ENCODE results near the gene SIK3.
A peak's percentile ranks its signal among the peaks of the same experiment; 100 is the strongest.

Gene SIK3

DNA sequence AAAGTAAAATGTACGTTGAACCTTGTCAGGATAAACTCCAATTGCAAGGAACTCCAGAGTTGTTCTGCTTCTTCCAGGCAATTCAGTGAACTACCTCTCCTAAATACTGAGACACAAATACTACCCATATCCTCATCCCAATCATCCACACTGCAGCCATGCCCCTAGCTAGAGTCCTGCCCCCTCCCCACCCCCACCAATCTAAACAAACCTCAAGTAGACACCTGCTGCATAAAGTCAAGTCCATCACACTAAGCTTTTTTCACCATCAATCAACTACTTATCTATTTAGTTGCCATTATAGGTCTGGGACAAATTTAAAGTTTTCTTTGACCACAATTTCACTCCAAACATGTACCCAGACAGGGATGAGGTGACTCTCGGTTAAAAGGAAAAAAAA is 167.6 kb downstream of the SIK3 start:
- no peak for DNase-seq (ENCODE audit: low read depth)

DNA sequence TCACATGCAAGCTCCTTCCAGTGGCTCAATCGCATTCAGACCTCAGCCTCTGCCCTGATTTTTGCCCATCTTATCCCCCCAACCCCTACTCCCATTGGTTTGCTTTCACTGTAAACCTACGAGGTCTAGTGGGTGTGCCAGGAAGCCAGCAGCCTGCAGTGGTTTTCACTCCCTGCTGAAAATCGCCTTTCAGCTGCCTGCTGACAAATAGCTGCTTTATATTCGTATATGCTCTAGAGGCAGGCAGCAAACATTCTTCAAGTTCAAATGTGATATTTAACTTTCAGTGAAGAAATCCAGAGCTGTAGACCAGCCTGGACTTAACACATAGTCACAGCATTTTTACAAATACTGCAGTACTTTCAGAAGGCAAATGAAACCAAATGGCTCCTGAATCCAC is 168.1 kb downstream of the SIK3 start:
- DNase-seq (ENCODE audit: low read depth) = peak; percentile 19

DNA sequence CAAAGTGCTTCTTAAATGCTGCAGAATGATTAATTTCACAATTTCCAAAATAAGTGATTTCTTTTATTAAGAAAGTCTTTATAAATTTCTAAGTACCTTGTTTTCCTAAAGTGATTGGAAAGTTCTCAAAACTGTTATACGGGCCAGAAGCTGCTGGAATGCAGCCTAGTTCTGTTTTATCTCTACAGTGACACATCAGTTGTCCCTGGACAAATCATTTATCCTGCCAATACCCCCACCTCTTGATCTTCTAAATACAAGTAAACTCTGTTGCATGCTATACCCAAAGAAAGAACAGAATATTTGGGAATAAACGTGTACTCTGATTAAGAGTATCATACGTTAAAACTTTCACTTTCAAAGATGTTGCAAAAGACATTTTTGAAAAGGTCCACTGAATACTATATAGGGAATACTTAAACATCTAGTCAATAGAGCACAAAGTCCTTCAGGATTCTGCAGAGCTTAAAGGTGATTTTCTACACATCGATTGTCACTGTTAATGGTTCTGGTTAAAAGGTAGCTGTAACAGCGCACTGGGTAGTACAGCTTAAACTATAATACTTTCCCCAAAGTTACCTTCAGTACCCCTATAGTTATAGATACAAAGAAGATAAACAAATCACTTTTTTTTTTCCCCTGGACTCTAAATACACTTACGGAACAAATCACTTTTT is 168.7 kb downstream of the SIK3 start:
- no peak for DNase-seq (ENCODE audit: low read depth)

DNA sequence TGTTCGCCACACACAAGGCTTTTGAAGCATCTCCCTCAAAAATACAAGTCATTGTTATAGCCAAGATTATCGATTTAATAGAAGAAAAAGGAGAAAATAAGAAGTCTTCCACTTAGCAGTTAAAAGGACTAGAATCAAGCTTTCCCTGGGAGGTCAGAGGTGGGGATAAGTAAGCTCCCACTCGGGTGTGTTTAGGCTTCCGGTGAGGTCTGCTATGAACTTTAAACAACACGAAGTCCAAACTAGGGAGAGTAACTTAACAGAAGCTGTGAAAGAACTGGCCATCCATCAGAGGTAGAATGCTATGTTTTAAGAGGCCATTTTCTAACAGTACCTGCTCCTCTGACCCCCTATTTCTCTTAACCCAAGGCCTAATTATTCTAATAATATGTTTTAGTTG is 169.4 kb downstream of the SIK3 start:
- DNase-seq (ENCODE audit: low read depth) = no peak

DNA sequence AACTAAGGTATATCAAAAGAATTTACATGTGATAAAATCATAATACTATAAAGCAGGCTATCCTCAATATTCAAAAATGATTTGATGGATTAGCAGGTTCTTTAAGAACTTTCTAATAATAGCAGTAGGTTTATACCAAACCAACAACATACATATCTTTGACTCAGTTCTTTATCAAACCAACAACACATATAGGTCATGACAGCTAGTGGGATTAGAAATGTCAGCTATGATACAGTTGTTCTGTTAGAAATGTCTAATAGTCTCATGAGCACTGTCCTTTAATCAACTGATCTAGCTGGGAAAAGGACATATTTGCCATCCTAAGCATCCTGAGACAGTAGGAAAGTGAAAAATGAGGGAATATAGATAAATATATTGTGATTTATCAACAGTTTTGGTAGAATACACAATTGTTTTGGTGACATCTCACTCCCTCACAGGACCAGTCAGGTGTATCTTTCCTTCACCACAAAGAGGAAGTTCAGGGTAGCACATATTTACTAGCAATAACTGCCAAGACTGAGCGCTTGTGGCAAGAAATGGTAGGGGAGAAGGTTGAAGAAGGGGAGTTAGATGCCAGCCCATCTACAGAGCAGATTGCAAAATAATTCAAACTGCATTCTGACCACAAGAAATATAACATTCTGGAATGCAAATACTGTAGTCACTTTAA is 170.0 kb downstream of the SIK3 start:
- DNase-seq (ENCODE audit: low read depth) = no peak

DNA sequence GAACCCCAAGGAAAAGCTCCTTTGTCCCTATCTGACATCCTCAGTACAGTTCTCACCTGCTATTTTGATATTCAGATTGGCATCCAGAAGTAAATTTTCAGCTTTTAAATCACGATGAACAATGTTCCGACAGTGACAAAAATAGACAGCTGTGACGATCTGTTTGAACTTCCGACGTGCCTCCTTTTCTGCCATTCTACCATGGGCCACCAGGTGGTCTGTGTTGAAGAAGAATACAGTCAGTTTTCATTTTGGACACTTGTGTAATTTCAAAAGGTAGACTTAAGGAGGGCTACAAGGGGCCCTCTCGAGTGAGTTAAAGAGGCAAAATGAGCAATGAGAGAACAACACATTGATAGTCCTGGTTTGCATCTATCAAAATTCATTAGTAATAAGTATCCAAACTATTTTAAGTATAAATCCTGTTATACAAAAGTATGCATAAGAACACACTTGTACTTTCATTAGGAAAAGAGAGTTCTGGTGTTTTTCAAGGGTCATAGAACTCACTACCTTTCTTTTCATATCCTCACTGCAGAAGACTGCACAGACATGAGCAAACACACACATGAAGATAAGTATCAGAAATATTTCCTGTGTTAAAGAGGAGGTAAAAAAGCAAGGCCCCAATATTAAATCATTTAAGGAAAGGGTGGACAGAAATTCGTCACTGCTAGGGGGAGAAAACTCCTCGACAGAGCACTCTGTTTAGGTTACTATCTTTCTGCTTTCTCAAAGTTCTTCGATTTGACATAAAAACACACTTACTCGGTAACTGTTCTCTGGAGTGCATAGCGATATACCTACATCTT is 170.9 kb downstream of the SIK3 start:
- DNase-seq (ENCODE audit: low read depth) = peak; percentile 34

DNA sequence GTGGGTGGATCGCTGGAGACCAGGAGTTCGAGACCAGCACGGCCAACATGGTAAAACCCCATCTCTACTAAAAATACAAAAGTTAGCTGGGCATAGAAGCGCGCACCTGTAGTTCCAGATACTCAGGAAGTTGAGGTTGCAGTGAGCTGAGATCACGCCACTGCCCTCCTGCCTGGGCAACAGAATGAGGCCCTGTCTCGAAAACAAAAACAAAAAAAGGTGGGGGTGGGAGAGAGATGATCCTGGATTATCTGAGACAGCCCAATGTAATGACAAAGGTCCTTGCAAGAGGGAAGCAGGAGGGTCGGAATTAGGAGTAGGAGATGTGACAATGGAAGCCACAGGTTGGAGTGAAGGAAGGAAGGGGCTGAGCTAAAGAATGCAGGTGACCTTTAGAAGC is 173.2 kb downstream of the SIK3 start:
- no peak for DNase-seq (ENCODE audit: low read depth)

DNA sequence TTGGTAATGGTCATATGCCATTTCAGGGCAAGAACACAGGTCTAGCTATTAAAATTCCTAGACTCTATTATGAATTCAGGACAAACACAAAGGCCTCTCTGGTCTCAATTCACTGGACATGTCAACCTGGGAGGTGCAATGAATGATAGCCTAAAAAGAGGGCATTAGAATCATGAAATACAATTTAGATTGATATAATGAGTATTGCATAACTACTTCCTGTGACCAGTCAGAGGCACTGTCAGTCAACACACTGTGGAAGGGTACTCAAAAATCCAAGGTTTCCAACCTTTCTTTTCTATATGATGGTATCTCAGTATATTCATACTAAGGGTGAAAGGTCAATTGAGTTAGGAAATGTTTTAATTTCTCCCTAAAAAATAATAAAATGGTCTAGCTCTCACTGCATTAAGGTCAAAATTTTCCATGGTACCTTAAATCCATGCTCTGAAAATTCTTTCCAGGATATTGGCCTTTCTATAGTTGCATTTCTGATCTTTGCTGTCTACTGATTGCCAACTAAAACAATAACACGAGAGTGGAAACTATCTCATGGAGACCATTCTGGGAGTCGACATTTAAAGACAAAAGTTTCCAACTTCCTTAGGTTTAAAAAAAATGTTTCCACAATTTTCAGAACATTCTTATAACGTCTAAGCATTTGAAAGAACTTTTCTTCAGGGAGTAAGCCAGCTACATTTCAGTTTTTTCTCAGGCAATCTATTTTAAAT is 179.1 kb downstream of the SIK3 start:
- DNase-seq (ENCODE audit: low read depth) = no peak

DNA sequence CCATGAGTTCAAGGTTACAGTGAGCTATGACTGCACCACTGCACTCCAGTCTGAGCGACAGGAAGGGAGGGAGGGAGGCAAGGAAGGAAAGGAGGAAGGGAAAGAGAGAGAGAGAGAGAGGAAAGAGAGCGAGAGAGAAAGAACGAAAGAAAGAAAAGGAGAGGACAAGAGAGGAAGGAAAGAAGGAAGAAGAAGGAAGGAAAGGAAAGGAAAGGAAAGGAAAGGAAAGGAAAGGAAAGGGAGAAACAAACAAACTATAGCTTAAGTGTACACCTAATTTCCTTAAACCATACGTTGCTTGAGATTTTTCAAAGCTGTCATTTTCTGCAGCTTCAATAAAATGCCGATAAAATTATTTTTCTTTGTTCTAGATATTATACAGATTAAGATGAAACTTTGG is 180.6 kb downstream of the SIK3 start:
- no peak for DNase-seq (ENCODE audit: low read depth)

DNA sequence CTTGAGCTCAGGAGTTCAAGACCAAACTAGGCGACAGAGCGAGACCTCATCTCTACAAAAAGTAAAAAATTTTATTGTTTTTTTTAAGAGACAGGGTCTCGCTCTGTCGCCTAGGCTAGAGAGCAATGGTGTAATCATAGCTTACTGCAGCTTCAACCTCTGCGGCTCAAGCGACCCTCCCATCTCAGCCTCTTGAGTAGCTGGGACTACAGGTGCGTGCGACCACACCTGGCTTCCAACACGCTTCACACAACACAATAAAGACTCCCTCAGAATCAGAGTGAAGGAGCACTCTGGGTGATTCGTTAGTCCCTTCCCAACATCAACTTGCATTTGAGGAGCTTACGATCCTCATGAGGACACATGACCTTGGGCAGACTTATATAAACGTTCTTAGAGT is 181.3 kb downstream of the SIK3 start:
- DNase-seq (ENCODE audit: low read depth) = no peak

DNA sequence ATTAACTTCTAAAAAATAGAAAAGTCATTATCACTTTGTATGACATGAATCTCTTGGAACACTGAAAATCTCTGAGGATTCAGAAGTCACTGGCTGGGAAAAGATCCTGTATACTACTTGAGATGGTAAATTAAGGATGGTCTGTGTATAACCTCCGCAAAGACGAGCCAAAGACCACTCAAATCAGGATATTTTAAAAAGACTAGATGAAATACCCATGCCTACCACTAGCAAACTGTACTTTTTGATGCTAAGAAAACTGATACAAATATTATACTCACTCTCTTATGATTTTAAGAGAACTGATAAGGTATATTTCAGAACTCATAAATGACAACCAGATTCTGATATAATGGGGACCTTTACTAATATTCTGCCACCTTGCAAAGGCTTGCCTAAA is 182.2 kb downstream of the SIK3 start:
- DNase-seq (ENCODE audit: low read depth) = no peak

DNA sequence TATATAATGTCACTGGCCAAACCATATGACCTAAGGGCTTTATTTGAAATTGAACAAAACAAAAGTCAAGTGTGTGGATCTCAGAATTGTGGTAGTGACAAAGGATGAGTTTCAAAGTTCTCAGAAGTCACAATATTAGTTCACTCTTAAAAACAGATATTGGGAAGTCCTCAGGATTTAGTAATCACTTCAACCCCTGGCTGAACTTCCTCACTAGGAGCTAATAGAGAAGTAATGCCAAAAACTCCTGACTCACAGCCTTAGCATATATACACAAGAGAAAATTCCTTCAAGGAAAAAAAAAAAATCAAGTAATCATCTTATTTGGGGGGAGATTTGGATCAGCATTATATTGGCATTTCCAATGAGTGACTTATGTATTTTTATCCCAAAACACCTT is 185.2 kb downstream of the SIK3 start:
- no peak for DNase-seq (ENCODE audit: low read depth)

DNA sequence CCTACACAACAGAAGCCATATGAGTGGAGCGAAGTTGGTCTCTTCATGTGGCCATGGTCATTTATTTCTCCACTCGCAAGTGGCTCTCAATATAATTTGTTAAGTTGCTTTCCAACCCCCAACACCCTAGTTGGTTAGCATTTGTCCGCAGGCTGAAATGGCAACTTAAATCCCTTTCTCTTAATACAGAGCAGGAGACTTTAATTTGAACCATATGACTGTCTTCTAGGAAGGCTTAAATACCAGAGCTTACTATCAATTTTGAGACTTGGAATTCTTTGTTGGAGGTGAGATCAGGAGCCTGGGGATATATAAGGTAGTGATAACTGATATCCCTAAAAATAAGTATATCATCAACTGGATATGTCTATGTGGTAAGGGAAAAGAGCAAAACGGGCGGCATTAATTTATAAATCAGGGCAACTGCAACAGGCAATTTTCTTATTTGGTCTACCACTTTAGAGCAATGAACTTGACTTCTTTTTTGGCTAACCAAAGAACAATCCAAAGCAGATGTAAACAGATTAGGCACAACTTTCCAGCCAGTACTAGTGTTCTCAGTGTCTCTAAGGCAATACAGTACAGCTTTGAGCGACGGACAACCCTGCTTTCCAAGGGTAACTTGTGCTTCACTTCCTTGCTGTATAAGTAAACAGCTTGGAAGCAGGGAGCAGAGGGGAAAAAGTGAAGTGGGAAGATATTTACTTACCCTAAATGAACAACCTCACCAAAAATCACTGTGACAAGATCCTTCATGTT is 186.1 kb downstream of the SIK3 start:
- DNase-seq (ENCODE audit: low read depth) = no peak

DNA sequence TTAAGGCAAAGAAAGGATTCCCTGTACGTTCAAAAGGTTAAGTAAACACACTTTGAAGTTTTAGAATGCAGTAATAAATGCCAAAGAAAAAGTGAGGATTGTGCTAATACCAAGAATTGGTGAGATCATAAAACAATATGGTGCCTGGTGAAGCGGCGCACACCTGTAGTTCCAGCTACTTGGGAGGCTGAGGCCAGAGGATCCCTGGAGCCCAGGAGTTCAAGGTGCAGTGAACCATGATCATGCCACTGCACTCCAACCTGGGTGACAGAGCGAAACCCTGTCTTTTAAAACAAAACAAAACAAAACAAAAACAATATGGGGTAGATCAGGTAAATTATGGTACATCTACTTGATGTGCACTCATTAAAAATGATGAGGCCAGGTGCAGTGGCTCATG is 187.4 kb downstream of the SIK3 start:
- no peak for DNase-seq (ENCODE audit: low read depth)

DNA sequence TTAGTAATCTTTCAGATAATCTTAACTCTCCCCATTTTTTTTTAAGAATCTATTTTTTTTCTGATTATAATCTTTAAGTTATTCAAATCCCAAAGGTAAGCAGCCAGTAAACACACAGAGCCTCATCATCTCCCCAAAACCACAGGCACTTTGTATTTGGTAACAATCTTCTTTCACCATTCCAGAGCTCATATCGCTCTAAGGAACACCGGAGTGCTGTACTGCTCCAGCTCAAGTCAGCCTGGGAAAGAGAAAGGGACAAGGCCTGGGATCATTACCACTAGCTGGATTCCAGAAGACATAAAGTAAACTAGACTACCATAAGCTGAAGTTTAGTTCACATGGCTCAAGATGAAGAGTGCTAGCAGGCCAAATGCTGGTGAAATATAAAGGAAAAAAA is 187.8 kb downstream of the SIK3 start:
- no peak for DNase-seq (ENCODE audit: low read depth)

DNA sequence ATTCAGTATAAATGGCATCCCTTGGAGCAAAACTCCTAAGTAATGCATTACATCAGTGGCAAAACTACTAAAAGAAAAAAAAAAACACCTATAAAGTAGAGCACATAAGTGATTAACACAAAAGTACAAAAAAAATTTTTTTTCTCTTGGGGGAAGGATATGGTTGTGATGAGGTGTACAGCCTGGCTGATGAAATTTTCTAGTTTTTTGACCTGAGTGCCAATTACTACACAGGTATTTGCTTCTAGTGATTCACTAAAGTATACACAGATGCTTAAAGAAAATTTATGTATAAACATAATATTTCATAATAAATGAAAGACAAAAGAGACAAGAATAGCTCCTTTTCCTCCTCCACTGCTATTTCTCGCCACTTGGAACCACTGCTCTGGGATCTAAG is 189.0 kb downstream of the SIK3 start:
- no peak for DNase-seq (ENCODE audit: low read depth)

DNA sequence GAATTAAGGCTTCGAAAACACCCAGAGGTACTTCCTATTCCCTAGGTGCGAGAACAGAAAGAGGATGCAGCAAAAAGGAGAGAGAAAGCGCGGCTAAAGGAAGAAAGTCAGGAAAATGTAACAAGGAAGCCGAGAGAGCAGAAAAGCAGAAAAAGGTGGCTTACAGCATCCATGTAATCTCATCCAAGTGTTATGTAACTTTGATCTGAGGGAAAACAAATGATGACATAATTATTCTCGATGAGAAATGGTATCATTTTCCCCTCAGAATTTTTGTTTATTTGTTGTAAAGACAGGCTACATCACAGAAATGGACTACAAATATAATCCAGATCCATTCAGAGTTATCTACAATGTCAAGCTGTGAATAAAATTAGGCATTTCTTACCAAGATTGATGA is 191.7 kb downstream of the SIK3 start:
- DNase-seq (ENCODE audit: low read depth) = no peak

DNA sequence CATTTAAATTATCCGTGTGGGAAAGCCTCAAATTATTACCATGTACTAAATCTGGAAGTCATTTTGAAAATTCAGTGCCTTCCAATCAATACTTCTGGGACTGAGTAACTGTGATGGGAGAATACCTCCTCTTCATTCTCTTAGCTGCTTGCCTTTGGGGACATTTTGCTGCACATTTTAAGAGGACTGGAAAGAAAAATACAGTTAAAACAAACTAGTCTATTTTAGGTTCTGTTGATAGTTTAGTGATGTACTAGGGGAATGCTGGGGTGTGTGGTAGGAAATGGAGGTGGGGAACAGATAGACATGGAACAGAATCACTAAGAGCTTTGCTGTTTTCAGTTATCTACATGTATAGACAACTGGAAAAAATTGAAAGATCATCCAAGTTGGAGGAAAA is 195.1 kb downstream of the SIK3 start:
- no peak for DNase-seq (ENCODE audit: low read depth)

DNA sequence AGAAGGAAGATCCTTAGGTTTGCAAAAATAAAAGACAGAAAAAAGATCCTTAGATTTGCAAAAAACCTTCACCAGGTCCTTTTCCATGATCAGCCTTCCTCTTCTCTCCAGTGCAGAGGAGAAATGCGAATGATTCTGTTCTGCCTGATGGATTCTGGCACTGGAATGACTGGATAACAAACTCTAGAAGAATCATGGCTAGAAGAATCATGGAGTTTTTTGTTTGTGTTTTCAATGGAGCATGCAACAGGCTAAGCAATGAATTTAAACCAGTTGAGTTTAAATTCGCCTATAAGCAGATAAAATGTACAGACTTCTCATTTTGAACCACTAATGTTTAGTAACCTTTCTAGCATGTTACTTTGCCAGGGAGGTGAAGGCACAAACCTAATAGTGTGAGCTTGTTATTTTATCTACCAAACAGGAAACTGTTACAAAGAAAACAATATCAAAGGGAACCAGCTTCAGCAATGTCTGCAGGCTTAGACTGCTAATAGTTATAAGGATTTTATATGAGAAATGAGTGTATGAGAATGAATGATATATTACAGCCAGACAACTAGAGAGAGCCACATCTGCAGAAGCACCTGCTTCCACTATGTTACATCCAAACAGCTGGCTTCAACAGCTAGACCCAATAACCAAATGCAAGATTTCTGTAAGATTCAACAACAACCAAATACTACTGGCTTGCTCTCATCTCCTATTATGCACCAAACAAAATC is 196.1 kb downstream of the SIK3 start:
- no peak for DNase-seq (ENCODE audit: low read depth)

DNA sequence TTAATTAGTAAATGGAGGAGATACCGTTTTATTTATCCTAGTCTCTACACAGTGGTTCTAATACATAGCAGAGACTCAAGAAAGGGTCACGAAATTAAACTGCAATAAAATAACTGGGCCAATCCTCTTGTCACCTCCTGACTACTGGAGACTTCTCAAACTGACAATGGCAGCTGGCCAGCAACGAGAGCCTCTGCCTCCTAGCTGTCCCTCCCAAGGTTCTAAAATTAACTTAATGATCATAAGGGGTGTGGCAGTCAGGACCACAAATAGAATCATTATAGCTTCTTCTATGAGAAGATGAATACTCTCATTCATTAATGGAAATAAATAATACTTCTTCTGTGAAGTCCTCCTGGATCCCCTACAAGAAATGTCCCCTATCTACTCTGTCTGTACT is 197.0 kb downstream of the SIK3 start:
- DNase-seq (ENCODE audit: low read depth) = no peak

DNA sequence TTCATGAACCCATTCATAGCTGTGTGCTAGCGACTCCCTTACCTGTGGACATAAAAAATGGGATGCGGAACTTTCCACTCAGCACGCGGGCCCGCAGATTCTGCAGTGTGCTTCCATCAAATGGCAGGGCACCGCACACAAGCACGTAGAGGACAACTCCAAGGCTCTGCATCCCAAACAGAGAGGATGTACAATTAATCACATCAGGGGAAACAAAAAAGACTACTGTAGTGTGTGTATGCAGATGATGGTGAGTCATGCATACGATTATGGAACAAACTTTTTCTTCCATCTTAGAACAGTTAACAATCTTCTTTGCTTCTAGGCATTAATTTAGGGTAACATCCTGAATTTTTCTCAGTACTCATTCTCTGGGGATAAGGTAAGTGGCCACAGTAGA is 202.0 kb downstream of the SIK3 start:
- no peak for DNase-seq (ENCODE audit: low read depth)

Data from activated gamma-delta T cell treated with anti-CD3 and anti-CD28 coated beads, Interleukin-2, amount 50 U/mL, for 16 hours (primary cell).